Right renal cortex interstitium (tissue), 3 donors: ENCODE results near the gene ENOX1. TPM values are rescaled to one million over a fixed set of nuclear protein-coding genes. Genes with fewer than 3 reads are reported as not detected.
"Not testable (repeated sequence)": the region's sequence is repeated elsewhere in the genome, so short reads cannot be mapped to it uniquely, and the experiment has no call there.

Experiments used
- DNase-seq, 3 donors: peaks; one replicate each; pipeline ENCODE4 v3.0.0-alpha.2; 2013; ENCODE audit warnings: low read depth in 3 of 3, low spot score in 2 of 3
- polyA plus RNA-seq, 3 donors: library from polyadenylated mRNA; unstranded; fragments of 120-200 nt; gene quantifications; one replicate each; pipeline ENCODE4 v1.2.1, GENCODE V29; 2013; ENCODE audit not compliant: insufficient read length in 3 of 3

The ENOX1 gene
- polyA plus RNA-seq, 3 donors: 8.8 to 11.9 (median 11.1) TPM

- peak in 1 of 3 donors; percentile 13 for DNase-seq
These were observed 422.3 kb downstream of the ENOX1 start for GRCh38 chr13:43364210-43365038.

DNA sequence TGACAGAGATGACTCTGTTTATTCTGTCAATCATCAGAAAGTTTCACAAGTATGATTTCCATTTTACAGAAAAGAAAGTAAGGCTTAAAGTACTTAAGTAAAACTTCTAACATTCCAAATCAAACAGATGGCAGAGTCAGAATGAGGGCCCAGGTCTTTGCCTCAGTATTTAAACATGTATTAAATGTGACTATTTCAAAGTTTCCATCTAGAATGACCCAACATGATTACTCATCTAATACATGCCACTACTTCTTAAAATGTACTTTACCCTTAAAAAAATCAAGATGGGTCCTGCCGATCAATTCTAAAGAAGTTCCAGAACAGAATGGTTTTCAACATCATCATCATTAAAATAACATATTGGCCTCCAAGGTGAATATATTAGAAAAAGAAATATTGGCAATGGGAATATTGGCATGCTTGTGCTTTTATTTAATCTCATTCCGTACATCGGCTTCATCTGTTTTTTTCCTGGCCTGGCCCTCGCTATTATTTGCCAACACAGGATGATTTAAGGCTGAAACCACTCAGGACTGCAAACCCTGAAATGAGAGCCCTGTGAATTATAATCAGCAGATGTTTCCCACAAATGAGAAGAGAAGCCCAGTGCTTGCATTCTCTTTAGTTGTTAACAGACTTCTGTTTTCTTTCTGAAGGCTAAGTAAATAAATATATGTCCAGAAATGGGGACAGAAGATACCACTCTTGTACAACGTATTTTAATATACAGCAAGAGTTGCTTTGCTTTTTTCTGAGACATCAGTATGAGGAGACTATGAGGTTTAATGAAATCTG is 423.4 kb downstream of the ENOX1 start:
- DNase-seq: no peak

- DNase-seq: no peak
These were observed 424.2 kb downstream of the ENOX1 start for GRCh38 chr13:43362556-43362955.

GRCh38 chr13:43360892-43361610 is 425.7 kb downstream of the ENOX1 start:
- no peak for DNase-seq

DNA sequence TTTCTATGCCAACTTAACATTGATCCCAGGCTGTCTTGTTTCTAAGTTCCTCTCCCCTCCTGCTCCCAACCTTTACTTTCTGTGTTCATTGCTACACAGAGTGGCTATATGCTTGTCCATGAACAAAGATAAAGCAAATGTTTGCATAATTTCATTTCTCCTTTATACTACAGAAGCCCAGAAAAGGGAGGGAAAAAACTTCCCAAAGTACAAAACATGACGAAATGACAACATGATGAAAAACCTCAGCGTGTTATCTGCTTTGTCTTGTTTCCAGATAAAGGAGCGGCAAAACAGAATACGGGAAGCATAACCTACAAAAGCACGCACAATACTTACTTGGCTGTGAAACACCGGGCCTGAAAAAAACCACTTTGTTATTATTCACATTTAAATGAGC is 426.6 kb downstream of the ENOX1 start:
- no peak for DNase-seq

DNA sequence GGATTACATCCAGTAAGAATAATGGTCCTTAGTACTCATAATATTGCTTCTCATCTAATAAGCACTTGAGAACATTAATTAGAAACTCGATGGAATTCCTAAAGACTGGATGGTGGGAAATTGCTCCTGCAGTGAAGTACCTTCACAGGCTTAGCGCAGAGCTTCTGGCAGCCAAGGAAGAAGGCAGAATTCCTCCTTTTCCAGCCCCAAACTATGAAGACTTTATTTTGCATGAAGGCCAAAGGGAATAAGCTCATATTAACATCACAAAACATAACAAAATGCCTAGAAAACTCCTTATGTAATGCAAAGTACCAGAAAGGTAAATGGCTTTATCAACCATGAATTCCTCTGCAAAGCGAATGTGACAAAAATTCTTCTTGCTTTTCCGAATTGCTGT is 427.2 kb downstream of the ENOX1 start:
- DNase-seq: no peak

DNA sequence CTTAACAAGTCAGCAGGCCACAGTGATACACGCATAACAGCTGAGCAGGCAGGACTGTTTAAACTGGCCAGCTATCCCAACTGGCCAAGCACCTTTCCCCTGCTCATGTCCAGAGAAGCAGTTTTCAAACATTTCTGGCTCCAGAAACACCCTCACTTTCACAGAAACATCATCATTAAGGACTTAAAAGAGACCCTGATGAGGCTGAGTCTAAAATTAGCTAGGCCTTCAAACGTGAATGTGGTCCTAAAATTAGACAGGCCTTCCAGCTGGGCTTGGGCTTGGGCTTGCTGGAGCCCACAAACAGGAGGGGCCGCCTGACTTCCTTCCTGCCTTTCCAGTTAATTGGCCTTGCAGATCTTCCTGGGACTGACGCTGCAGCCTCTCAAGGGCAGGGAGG is 429.2 kb downstream of the ENOX1 start:
- DNase-seq: no peak

DNA sequence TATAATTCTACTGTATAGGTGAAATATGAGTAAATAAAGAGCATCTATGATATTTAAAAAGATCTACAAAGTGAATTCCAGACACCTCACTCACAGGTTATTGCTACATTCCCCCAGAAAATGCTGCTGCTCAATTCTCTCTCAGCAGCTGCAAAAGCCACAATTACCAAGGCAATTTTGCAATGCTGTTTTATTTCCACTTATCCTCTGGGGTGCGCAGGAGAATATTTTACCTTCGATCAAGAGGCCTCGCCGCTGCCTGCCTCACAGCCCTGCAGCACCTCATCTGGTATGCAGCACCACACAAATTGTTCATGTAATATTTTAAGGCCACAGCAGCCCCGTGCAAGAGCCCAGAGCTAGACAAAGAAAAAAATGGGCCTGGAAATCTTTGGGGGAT is 430.2 kb downstream of the ENOX1 start:
- no peak for DNase-seq

DNA sequence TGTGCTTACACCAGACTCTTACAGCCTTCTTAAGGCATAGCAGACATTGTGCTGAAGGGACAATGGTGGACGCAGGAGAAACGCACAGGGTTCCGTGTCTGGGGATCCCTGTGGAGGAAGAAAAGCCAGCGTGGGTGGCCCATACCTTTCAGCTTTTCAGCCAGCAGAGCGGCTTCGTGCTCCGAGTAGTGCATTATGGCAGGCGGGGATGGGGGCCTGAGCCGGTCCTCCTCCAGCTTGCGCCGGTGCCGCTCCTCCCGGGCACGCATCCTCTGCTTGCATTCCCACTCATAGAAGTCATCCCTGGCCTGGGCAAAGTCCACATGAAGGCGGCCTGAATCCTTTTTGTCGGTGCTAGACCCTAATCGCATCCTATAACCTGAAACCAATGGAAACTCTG is 431.0 kb downstream of the ENOX1 start:
- DNase-seq: no peak

DNA sequence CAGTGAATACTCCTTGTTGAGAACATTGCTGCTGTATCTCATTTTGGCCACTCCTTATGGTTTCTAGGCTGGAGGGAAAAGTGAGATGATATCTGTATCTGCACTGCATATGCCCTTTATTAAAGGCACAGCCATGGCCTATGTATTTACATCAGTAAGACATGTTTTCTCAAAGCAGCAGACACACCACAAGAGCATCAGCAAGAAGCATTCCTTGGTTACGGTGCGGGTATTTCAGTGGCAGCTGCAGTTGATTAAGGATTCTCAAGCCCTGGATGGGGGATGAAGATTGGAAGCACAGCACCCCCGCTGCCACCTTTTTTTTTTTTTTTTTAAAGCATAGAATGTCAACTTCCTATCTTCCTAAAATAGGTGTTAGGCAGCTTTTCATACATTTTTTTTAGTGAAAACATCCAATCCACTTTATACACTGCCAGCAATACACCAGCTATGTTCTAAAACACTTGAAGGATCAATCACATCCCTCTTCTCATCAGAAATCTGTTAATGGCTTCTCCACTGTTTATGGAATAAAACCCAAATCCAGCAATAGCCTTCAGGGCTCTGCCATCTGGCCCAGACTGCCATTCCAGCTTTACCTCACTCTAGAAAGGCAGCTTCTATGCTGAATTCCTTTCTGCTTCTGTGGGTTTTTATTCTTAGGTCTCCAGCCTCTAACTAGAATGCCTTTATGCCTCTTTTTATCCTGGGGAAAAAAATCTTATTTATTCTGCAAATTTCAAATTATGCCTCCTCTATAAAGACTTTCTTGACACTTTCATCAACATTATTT is 432.4 kb downstream of the ENOX1 start:
- DNase-seq: no peak

DNA sequence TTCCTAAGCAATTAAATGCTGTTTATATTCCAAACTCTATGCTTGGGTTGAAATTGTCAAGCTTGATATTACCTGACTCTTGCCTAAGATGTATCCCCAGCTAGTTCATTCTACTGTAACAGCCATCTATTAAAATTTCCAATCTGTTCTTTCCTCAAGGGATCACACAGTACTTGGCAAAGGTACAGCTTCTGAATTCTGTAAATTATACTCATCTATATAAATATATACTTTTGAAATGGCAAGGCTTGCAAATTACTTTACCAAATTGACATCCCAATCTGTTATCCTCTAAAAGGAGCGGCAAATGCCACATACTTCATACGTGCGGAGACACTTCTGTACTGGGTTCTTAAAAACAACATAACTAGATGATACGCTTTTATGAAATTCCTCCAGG is 433.1 kb downstream of the ENOX1 start:
- DNase-seq: no peak

GRCh38 chr13:43351612-43352011 is 435.2 kb downstream of the ENOX1 start:
- not testable (repeated sequence) for DNase-seq

DNA sequence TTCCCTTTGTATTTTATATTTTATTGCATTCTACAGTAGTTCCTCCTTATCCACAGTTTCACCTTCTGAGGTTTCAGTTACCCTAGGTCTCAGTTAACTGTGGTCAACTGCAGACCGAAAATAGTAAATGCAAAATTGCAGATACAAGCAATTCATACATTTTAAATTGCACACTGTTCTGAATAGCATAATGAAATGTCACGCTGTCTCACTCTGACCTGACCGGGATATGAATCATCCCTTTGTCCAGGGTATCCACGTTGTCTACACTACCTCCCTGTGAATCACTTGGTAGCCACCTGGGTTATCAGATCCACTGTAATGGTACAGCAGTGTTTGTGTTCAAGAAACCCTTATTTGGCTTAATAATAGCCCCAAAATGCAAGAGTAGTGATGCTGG is 438.4 kb downstream of the ENOX1 start:
- DNase-seq: no peak

GRCh38 chr13:43347877-43348276 is 438.9 kb downstream of the ENOX1 start:
- no peak for DNase-seq

DNA sequence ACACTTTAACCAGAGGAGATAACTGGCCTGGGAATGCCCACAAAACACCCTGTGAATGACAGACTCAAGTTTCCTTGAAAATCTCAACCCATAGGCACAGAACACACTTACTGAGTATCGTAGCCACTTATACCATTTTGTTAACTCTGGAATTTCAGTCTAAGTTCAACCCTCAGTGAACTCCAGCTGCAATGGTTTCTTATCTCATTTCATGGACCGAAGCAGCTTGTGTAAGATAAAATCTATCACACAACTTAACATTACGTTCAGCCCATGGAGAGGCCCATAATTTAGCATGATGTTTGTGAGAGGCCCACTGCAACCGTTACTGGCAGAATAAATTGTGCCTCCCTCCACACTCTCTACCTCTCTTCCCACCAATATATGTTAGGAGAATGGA is 440.3 kb downstream of the ENOX1 start:
- DNase-seq: no peak

DNA sequence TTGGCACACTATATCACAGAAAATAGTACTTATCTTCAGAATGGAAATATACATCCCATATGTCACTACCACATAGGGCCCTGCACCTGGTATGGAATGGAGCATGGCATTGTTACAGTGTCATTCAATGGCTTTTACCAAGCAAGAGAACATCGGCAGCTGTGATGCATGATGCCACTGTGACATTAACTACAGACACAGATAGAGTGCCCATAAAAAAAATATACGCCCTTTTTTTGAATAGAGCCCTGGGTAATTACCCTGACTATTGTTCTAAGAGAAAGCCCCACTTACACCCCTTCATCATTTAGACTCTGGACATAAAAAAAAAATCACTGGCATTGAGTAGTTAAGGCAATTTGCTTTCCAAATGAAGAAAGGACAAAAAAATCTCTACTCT is 443.1 kb downstream of the ENOX1 start:
- DNase-seq: no peak

DNA sequence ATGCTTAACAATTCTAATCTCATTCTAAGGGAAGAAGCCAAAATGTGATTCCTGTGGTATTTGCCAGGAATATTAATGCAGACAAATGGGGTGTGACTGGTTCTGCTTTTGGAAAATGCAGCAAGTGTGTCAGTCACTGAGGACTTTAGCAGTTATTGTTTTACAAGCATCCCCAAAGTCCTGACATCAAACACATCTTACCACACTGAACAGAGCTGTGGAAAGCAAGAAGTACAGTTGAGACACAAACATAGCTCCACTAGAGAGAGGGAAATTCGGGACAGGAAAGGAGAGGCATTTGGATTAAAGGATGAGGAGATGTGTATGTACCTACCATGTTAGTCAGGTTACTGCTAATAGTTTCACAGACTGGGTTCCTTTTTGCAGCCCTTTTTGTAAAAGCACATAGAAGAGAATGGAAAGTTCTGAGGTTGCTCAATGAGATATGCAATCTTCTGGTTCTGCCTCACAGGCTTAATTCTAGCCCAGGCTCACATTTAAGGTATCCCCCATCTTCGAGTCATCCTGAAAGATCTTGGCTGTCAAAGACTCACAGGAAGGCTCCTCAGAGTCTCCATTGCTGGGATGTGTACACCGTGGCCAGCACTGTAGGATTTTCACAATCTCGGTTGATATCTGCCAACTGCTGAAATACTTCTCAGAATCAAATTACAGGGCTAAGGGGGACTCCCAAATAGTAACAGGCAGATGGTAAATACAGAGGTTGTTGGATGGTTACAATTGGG is 446.8 kb downstream of the ENOX1 start:
- no peak for DNase-seq

- DNase-seq: no peak
These were observed 447.5 kb downstream of the ENOX1 start for GRCh38 chr13:43339145-43339804.

DNA sequence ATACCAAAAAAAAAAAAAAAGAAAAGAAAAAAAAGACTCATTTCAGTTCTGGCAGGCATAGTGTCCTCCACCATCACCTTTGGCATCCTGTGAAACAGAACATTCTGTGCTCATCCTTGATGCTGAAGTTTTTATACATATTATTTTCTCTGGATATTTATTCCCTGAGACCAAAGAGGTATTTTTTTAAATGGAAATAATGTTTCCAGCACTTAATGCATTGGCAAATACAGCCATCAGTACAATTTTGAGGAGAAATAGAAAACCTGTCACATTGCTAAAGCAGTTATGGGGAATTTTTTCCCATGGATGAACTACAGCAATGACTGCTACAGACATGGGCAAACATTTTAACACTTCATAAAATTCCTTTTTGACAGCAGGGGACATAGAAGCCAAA is 451.0 kb downstream of the ENOX1 start:
- no peak for DNase-seq
